SIG-M5 (cell line): ENCODE results near the gene DCAF10.
"Not testable (repeated sequence)": the region's sequence is repeated elsewhere in the genome, so short reads cannot be mapped to it uniquely, and the experiment has no call there.

Source experiments
- DNase-seq: peaks from one replicate; lab custom pipeline; 2025; lab: John Stamatoyannopoulos, UW

The DCAF10 gene, protein sequence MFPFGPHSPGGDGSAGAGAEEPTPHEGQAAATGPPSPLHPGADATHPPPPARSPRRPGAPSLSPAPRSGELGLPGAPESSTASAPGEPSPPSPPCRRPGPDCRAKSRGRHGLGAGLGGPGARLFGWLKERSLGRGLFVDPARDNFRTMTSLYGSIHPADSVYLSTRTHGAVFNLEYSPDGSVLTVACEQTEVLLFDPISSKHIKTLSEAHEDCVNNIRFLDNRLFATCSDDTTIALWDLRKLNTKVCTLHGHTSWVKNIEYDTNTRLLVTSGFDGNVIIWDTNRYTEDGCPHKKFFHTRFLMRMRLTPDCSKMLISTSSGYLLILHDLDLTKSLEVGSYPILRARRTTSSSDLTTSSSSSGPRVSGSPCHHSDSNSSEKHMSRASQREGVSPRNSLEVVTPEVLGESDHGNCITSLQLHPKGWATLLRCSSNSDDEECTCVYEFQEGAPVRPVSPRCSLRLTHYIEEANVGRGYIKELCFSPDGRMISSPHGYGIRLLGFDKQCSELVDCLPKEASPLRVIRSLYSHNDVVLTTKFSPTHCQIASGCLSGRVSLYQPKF

DNA sequence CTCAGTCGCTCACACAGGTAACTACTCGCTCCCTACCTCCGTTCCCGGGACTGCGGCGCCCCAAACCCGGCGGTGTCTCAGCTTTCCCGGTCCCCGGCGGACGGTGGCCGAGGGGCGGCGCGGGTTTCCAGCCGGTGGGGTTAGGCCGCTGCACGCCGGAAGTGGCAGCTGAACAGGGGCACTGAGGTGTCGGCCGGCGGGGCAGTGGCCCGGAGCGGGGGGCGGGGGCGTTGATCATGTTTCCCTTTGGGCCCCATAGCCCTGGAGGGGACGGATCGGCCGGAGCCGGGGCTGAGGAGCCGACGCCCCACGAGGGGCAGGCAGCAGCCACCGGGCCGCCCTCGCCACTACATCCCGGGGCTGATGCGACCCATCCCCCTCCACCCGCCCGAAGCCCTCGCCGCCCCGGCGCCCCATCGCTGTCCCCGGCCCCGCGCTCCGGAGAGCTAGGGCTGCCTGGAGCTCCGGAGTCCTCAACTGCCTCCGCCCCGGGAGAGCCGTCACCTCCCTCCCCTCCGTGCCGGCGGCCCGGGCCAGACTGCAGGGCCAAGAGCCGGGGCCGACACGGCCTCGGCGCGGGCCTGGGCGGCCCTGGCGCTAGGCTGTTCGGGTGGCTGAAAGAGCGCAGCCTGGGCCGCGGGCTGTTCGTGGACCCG, at the start of gene DCAF10:
DCAF10 (plus strand) TSS at position 167 of the 656 bp plus-strand sequence; CDS start at position 237, 70 bp downstream.
- DNase-seq, result no peak

DNA sequence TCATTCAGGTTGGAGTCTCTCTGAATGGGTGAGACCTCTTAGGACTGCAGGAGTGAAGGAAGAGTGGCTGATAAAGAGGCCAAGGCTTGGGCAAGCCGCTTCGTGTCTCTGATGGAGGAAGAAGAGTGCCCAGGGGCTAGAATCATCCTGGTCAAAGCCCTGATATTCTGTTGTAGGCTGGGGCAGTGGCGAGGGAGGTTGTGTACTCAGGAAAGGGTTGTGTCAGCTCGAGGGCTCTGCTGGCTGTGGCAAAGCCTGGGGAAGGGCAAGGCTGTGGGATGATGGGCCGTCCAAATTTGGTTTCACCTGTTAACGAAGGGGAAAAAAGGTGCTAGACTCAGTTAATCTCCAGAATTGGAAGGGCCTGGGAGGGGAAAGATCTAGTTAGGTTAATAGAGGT, 49.4 kb upstream of the DCAF10 start:
- no peak for DNase-seq

DNA sequence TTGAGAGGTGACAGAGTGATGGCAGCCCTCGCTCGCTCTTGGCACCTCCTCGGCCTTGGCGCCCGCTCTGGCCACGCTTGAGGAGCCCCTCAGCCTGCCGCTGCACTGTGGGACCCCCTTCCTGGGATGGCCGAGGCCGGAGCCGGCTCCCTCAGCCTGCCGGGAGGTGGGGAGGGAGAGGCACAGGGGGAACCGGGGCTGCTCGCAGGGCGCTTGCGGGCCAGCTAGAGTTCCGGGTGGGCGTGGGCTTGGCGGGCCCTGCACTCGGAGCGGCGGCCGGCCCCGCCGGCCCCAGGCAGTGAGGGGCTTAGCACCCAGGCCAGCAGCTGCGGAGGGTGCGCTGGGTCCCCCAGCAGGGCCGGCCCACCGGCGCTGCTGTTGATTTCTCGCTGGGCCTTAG, 48.9 kb upstream of the DCAF10 start:
- not testable (repeated sequence) for DNase-seq

DNA sequence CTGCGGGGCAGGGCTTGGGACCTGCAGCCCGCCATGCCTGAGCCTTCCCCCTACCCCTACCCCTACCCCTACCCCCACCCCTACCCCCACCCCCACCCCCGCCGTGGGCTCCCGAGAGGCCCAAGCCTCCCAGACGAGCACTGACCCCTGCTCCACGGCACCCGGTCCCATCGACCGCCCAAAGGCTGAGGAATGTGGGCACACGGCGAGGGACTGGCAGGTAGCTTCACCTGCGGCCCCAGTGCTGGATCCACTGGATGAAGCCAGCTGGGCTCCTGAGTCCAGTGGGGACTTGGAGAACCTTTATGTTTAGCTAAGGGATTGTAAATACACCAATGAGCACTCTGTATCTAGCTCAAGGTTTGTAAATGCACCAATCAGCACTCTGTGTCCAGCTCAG, 48.5 kb upstream of the DCAF10 start:
- DNase-seq, result not testable (repeated sequence)

DNA sequence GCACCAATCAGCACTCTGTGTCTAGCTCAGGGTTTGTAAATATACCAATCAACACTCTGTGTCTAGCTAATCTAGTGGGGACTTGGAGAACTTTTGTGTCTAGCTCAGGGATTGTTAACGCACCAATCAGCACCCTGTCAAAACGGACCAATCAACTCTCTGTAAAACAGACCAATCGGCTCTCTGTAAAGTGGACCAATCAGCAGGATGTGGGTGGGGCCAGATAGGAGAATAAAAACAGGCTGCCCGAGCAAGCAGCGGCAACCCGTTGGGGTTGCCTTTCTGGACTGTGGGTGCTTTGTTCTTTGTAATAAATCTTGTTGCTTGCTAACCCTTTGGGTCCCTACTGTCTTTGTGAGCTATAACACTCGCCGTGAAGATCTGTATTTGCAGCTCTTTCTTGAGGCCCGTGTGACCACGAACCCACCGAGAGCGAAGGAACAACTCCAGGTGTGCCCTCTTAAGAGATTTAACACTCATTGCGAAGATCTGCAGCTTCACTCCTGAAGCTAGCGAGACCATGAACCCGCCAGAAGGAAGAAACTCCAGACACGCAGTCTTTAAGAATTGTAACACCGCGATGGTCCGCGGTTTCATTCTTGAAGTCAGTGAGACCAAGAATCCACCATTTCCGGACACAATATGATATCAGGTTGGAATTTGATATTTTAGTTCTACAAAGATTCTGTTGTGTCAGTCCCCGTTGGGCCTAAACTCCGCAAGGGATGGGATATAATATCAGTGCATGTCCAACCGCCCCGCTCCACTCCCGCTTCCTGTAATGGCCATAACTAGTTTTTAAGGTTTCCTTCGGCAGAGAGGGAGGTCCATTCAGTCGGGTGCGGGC, 47.7 kb upstream of the DCAF10 start:
- DNase-seq, result no peak

DNA sequence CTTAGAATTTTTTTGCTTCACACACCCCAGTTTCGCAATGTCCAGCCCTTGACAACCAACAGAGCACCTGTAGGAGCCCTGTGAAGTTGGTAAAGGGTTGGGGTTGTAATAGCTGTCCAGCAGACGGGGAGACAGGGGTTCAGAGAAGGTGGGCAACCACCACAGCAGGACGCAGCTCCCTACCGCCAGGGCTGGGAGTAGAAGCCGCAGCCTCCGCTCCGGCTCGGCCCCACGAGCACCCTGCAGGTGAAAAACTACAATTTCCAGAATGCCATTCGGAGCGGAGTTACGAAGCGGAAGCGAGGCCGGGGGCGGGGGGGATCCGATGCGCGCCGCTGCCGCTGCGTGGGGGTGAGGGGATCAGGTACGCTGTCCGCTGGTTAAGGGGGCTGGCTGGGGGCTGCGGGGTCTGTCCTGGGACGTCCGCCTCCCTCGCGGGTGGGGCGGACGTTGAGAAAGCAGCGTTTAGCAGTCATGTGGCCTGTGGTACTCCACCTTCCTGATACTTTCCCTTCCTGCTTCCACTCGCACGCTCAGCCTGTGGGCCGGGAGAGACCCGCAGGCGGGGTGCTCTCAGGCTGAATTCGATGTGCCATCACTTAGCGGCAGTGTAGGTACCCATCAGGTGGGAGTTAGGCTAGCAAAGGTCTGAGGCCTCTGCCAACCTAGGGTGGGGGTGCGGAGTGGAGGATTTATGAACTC, 47.0 kb upstream of the DCAF10 start, which contains the start of gene TRMT10B:
TRMT10B (plus strand) TSS at position 317 of the 702 bp plus-strand sequence. CDS start 8,127 bp downstream, outside the sequence.
- peak; percentile 3 for DNase-seq

DNA sequence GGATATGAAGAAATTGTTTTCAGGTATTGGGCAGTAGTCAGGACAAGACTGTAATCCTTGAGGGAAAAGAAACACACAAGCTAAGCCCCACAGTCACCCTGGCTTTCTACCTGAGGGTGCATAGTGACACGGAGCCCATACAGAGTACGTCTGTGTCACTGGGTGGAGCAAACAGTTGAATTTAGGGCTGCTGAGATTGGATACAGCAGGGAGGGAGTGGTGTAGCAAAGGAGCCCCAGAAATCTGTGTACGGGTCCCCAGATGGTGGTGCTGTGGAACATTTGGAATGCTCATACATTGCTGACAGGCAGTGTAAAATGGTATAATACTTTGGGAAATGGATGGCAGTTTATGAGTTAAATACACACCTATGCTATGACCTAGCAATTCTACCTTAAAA, 41.9 kb upstream of the DCAF10 start:
- DNase-seq, result no peak

DNA sequence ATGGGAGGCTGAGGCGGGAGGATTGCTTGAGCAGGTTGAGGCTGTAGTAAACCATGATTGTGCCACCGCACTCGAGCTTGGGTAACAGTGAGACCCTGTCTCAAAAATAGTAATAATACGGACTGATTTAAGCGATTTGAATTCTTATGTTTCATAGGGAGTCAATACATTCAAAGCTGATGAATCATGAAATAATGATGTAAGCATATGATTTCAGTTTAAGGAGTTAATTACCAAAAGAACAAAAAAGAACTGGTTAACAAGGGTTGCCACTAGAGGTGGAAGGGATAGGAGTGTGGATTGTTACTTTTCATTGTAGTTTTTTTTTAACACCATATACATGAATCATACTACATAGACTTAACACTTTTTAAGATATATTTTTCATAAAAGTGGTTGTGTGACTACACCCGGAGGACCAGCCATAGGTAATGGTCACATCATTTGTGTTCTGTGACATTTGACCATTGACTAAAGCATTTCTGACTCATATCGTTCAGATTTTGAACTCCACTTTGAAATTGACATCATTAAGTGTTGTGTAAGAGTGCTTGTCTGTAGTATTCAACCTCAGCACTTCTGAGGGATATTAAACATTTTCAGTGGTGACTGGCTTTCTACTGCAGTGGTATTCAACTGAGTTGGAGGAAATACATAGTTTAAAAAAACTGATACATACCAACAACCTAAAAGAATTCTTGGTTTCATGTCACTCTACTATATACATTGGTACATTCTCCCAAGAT, 40.0 kb upstream of the DCAF10 start:
- no peak for DNase-seq

DNA sequence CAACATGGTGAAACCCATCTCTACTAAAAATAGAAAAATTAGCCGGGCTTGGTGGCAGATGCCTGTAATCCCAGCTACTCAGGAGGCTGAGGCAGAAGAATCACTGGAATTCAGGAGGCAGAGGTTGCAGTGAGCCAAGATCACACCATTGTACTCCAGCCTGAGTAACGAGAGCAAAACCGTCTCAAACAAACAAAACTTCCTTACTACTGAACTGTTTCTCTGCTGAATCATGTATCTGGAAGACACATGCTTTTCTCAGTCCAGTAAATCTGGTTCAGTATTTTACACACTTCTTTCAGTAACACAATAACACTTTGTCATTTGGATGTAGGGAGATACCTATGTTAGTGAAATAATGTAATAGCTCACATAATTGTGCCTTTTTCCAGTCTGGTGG, 39.1 kb upstream of the DCAF10 start:
- no peak for DNase-seq

DNA sequence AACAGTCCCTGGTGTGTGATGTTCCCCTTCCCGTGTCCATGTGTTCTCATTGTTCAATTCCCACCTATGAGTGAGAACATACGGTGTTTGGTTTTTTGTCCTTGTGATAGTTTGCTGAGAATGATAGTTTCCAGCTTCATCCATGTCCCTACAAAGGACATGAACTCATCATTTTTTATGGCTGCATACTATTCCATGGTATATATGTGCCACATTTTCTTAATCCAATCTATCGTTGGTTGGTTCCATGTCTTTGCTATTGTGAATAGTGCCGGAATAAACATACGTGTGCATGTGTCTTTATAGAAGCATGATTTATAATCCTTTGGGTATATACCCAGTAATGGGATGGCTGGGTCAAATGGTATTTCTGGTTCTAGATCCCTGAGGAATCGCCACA, 35.3 kb upstream of the DCAF10 start:
- DNase-seq, result not testable (repeated sequence)

DNA sequence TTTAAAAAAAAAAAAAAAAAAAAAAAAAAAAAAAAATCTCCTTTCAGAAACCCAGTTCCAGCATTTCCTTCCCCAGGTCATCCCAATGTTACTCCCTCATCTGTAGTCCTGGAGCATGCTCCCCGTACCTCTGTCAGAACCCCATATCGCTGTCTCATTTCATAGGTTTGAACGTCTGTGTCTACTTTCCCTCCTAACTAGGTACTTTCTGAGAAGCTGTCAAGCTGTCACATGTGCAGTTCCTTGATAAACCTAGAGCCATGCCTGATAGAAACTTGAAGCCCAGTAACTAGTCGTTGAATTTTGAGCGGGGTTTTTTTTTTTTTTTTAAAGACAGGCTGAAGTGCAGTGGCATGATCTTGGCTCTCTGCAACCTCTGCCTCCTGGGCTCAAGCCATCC, 31.3 kb upstream of the DCAF10 start:
- no peak for DNase-seq

DNA sequence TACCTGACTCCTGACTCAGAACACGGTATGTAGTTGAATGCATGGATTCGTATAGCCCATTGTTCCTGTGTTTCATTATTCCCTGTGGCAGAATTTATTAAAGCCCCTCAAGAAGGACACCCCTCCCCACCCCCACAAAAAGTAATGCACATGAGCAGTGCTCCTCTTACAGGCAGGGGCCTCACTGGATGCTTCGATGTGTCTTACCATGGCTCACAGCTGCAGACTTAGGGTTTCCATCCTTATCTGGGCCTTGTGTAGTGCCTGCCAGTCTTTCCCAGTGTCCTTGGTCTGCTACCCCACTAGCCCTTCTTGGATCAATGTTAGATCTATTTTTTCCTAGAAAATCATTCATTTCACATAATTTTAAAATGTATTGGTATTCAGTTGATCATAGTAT, 30.6 kb upstream of the DCAF10 start:
- DNase-seq, result no peak

DNA sequence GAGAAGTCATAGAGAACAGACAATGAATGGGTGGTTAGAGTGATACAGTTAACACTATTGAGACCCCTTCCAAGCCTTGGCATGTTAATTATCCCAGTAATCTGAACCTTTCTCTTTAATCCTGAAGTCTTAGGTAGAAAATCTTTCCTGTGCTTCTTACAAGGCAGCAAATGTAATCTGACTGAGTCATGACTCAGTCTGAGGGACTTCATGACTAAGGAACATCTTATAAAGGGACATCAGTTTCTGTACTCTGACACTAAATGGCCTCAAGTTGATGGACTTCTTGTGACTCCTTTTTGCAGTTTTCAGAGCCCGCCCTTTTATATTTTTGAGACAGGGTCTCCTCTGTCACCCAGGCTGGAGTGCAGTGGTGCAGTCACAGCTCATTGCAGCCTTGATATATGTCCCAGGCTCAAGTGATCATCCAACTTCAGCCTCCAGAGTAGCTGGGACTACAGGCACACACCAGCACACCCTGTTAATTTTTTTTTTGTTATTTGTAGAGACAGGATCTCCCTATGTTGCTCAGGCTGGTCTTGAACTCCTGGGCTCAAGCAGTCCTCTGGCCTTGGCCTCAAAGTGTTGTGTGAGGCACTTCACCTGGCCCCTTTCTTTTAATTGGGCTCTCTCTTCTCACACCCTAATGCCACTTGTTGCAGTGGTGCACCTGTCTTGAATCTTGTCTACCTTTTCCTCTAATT, 25.2 kb upstream of the DCAF10 start:
- no peak for DNase-seq

DNA sequence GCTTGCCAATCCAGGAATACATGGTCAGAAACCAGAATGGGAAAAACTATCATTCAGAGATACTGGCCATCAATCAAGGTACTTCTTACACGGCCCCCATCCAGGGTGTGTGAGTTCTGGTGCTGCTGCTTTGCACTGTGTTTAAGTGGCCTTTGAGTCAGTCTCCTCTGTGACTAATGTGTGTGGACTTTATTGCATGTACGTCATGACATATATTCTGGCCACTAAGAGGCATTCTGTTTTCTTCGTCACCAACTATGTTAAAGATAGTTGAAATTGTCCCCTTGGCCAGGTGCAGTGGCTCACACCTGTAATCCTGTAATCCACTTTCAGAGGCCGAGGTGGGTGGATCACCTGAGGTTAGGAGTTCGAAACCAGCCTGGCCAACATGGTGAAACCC, 24.3 kb upstream of the DCAF10 start:
- DNase-seq, result no peak

DNA sequence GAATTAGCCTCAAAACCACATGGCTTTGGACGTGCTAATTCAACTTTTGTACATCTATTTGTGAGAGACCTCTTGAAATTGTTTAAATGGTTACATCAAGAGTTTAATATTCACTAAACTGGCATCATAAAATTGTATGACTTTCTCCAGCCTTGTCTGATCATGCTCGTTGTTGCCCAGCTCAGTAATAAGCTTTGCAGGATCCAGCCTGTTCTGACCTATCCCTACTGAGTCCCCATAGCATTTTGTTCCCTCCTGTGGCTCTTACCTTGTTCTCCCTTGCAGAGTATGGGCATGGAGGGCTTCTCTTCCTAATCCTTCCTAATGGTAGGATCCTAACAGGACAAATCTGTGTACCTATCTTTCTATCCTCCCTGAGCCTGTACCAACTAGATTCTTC, 22.1 kb upstream of the DCAF10 start:
- no peak for DNase-seq

DNA sequence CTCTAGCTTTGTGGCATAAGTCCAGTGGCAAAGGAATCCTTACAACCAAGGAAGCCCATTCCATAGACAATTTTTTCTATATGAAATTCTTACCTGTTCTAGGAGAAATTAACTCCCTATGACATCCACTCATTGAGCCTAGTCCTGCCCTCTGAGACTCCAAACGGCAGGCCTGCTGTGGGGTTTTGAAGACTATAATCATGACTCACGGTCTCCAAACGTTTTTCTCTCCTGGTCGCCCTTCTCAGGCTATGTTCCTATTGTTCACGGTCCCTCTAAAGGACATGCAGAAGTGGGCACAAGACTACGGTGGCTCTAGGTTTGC, 16.3 kb upstream of the DCAF10 start:
- no peak for DNase-seq

DNA sequence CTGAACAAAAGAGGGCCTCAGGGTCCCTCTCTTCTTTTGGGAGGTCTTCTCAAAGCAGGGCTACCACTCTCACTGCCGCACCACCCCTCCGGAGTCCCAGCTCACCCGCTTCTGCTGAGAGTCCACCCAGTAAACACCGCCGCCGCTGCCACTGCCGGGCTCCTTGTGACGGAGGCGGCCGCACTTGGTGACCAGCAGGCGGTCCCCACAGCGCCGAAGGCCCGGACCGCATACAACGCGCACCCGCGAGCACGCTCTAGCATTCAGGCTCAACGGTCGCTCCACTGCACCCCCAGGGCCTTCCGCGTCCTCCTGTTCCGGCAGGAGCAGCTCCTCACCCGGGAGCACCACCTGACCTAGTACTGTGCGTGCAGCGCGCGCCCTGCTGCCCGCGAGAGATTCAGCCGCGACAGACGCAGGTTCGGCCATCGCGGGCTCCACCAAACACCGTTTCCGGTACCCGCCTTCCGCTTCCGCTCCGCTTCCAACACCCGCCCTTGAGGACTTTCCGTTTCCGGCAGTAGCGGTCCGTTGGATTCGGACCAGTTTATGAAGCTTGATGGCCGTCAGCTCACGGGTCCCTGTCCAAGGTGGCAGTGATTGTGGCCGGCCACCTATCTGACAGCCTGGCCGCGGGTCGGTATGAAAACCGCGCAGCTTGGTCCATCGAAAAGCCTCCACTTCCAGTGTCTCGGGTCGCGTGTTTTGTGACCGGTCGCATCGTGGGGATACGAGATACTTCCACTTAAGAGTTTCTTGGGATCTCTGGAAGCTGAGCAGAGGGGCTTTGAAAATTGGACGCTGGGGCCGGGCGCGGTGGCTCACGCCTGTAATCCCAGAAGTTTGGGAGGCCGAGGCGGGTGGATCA, 15.7 kb upstream of the DCAF10 start, which contains the start of gene EXOSC3:
EXOSC3 (minus strand) TSS at position 449 of the 868 bp plus-strand sequence; CDS start at position 429, 20 bp downstream.
- DNase-seq, result peak; percentile 46

DNA sequence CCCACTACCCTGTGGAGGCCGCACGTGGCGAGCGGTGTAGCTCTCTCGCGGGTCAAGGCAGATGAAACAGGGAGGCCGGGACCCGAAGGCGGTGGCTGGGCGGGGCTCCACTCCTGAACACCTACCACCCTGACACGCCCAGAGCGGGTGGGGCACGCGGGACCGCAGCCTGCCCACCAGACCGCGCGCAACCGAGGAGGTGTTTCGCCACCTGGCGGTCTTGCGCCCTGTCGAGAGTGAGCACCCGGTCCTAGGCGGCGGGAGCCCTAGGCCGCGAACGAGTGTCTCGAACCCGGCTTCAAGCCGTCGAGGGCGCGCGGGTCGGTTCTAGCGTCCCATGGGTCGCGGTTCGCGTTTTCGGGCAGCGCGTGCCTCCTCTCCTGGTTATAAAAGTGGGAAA, 13.5 kb upstream of the DCAF10 start:
- DNase-seq, result no peak

DNA sequence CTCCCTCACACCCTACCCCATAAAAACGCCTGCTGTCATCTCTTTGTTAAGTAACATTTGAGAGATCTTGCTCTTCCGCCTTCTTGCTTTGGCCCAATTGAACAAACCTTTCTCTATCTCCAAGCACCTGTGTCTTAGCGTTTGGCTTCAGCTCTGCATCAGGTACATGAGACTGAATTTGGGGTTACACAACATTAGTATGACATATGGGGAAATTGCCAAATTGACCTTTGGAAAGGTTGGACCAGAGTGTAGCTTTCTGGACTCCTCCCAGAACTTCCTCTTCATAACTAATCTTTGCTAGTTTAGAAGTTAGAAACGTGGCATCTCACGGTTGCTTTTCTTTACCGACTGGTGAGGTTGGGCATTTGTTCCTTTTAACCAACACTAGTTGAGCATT, 12.3 kb upstream of the DCAF10 start:
- no peak for DNase-seq
